HG02588 (cell line): Measurements from ENCODE around the gene SPATA2L.
"Not testable (repeated sequence)": the region's sequence is repeated elsewhere in the genome, so short reads cannot be mapped to it uniquely, and the experiment has no call there.

Experiments
- ATAC-seq: cut with Tn5 transposase; IDR thresholded peaks from one replicate; pipeline ENCODE4 v1.9.1; 2021; ENCODE audit warnings: mild to moderate bottlenecking, moderate library complexity; ENCODE audit not compliant: unreplicated experiment

SPATA2L gene

GRCh38 chr16:89691986-89692569, 9.4 kb downstream of the SPATA2L start:
- no peak for ATAC-seq

- no peak for ATAC-seq
Measured at GRCh38 chr16:89691231-89691985, 10.1 kb downstream of the SPATA2L start.

GRCh38 chr16:89690392-89690901, 11.1 kb downstream of the SPATA2L start:
- ATAC-seq: no peak

GRCh38 chr16:89689621-89690020, 11.9 kb downstream of the SPATA2L start:
- ATAC-seq: not testable (repeated sequence)

GRCh38 chr16:89689142-89689541, 12.4 kb downstream of the SPATA2L start:
- no peak for ATAC-seq

- no peak for ATAC-seq
Measured at GRCh38 chr16:89688395-89688794, 13.1 kb downstream of the SPATA2L start.

- peak; percentile 46 for ATAC-seq
Measured at GRCh38 chr16:89687092-89687940, 14.2 kb downstream of the SPATA2L start.

- peak; percentile 77 for ATAC-seq
Measured at GRCh38 chr16:89686520-89687091, 14.9 kb downstream of the SPATA2L start, which contains the start of gene CDK10. TSS of gene CDK10 (plus strand) at chr16:89686689. CDS start at chr16:89686711, 22 bp downstream.

- no peak for ATAC-seq
Measured at GRCh38 chr16:89685916-89686315, 15.6 kb downstream of the SPATA2L start.

- ATAC-seq: no peak
Measured at GRCh38 chr16:89678258-89678657, 23.2 kb downstream of the SPATA2L start.

- ATAC-seq: no peak
Measured at GRCh38 chr16:89672177-89672941, 29.1 kb downstream of the SPATA2L start.

- not testable (repeated sequence) for ATAC-seq
Measured at GRCh38 chr16:89671565-89671964, 29.9 kb downstream of the SPATA2L start.

GRCh38 chr16:89670496-89671431, 30.7 kb downstream of the SPATA2L start:
- no peak for ATAC-seq

GRCh38 chr16:89669755-89670154, 31.8 kb downstream of the SPATA2L start:
- no peak for ATAC-seq

GRCh38 chr16:89668790-89669158, 32.7 kb downstream of the SPATA2L start:
- ATAC-seq: no peak

- ATAC-seq: no peak
Measured at GRCh38 chr16:89667633-89668032, 33.9 kb downstream of the SPATA2L start.

GRCh38 chr16:89667000-89667399, 34.5 kb downstream of the SPATA2L start:
- ATAC-seq: not testable (repeated sequence)

- not testable (repeated sequence) for ATAC-seq
Measured at GRCh38 chr16:89664238-89664637, 37.3 kb downstream of the SPATA2L start.

GRCh38 chr16:89661215-89661614, 40.3 kb downstream of the SPATA2L start:
- ATAC-seq: no peak
